HG02885 (cell line): ENCODE results near the gene RNF220.
"Not testable (repeated sequence)": the region's sequence is repeated elsewhere in the genome, so short reads cannot be mapped to it uniquely, and the experiment has no call there.

ENCODE experiments used
- ATAC-seq: cut with Tn5 transposase; IDR thresholded peaks from one replicate; pipeline ENCODE4 v1.9.1; 2021; ENCODE audit warnings: mild to moderate bottlenecking; ENCODE audit not compliant: unreplicated experiment, poor library complexity

RNF220 gene

GRCh38 chr1:44664730-44665370 lies 259.8 kb downstream of the RNF220 start:
- ATAC-seq, result peak; percentile 52

GRCh38 chr1:44666719-44667118 lies 261.7 kb downstream of the RNF220 start:
- ATAC-seq, result not testable (repeated sequence)

GRCh38 chr1:44670751-44671640 lies 265.9 kb downstream of the RNF220 start:
- ATAC-seq, result no peak

- ATAC-seq, result no peak
These were observed 267.4 kb downstream of the RNF220 start for GRCh38 chr1:44672254-44672955.

GRCh38 chr1:44672961-44673674 lies 268.1 kb downstream of the RNF220 start:
- ATAC-seq, result no peak

GRCh38 chr1:44673675-44674112 lies 268.6 kb downstream of the RNF220 start:
- peak; percentile 2 for ATAC-seq

- peak; percentile 88 for ATAC-seq
These were observed 269.3 kb downstream of the RNF220 start, which contains the start of the genes ARMH1 and TMEM53 for GRCh38 chr1:44674113-44675000. Gene ARMH1, plus strand, starts transcription at chr1:44674714. Its CDS starts 14,984 bp downstream, at chr1:44689698. Gene TMEM53, minus strand, starts transcription at chr1:44674481. Its CDS starts 90 bp downstream, at chr1:44674391.

- ATAC-seq, result no peak
These were observed 270.1 kb downstream of the RNF220 start for GRCh38 chr1:44675186-44675585.

GRCh38 chr1:44676484-44677200 lies 271.6 kb downstream of the RNF220 start:
- ATAC-seq, result no peak

GRCh38 chr1:44677201-44677766 lies 272.2 kb downstream of the RNF220 start:
- no peak for ATAC-seq

- no peak for ATAC-seq
These were observed 273.1 kb downstream of the RNF220 start for GRCh38 chr1:44678120-44678519.

GRCh38 chr1:44678626-44679025 lies 273.6 kb downstream of the RNF220 start:
- no peak for ATAC-seq

- ATAC-seq, result no peak
These were observed 274.4 kb downstream of the RNF220 start for GRCh38 chr1:44679468-44679867.

- ATAC-seq, result no peak
These were observed 277.1 kb downstream of the RNF220 start for GRCh38 chr1:44681905-44682882.

GRCh38 chr1:44682883-44683265 lies 277.8 kb downstream of the RNF220 start:
- no peak for ATAC-seq

GRCh38 chr1:44684525-44684924 lies 279.5 kb downstream of the RNF220 start:
- ATAC-seq, result peak; percentile 71

GRCh38 chr1:44685218-44685617 lies 280.2 kb downstream of the RNF220 start:
- ATAC-seq, result no peak
